ENCODE data around the gene PLAGL2. TPM values are rescaled to one million over a fixed set of nuclear protein-coding genes. Genes with fewer than 3 reads are reported as not detected.

Gene PLAGL2
- total and polyA plus RNA-seq, 2 donors from 2014 or later = 3.8 to 9.2 TPM

DNA sequence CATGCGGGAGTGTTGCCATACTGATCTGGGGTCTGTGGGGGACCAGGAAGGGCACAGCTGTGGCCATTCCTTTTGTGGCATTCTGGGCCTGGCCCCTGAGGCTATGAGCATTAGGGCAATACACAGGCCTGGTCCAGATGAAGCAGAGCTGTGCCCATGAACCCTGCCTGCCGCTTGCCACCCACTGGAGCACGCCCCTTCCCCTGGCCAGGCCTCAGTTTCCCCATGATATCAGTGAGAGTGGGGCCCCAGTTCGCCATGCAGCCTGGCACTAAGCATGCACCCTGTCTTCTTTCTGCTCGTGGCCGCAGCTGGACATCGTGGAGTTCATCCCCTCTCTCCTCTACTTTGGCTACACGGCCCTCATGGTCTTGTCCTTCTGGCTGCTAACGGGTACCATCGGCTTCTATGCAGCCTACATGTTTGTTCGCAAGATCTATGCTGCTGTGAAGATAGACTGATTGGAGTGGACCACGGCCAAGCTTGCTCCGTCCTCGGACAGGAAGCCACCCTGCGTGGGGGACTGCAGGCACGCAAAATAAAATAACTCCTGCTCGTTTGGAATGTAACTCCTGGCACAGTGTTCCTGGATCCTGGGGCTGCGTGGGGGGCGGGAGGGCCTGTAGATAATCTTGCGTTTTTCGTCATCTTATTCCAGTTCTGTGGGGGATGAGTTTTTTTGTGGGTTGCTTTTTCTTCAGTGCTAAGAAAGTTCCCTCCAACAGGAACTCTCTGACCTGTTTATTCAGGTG is 42.4 kb downstream of the PLAGL2 start:
- no peak overlapping the region for H3K27ac ChIP-seq (ENCODE audit: low read depth in 2 of 2, low read length in 2 of 2)
- H3K9ac ChIP-seq (ENCODE audit: low read length in 3 of 3) = no peak overlapping the region
- FAIRE-seq (no peak), DNase-seq (no peak)
- H3K27me3 ChIP-seq (ENCODE audit: control insufficient read depth, insufficient read depth, low read length) = no peaks in the 10 kb centered on the region
- intact Hi-C loops (cut with DNase I) = no loop called here
- TF ChIP-seq, protein P1, sequence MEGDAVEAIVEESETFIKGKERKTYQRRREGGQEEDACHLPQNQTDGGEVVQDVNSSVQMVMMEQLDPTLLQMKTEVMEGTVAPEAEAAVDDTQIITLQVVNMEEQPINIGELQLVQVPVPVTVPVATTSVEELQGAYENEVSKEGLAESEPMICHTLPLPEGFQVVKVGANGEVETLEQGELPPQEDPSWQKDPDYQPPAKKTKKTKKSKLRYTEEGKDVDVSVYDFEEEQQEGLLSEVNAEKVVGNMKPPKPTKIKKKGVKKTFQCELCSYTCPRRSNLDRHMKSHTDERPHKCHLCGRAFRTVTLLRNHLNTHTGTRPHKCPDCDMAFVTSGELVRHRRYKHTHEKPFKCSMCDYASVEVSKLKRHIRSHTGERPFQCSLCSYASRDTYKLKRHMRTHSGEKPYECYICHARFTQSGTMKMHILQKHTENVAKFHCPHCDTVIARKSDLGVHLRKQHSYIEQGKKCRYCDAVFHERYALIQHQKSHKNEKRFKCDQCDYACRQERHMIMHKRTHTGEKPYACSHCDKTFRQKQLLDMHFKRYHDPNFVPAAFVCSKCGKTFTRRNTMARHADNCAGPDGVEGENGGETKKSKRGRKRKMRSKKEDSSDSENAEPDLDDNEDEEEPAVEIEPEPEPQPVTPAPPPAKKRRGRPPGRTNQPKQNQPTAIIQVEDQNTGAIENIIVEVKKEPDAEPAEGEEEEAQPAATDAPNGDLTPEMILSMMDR (IDR thresholded peaks at IDR 0.05; ENCODE audit: borderline replicate concordance, extremely low read depth, insufficient read depth) = no peak
- no peaks in the 10 kb centered on the region for H3K9me3 ChIP-seq (ENCODE audit: control insufficient read depth in 2 of 3, insufficient read depth in 1 of 3, low read length in 3 of 3)
- H3K36me3 ChIP-seq (ENCODE audit: control insufficient read depth in 2 of 3, insufficient read depth in 3 of 3, low read length in 3 of 3) = peaks cover 3 to 26% (median 22%) of the 10 kb centered on the region in 3 donors
- H3K4me3 ChIP-seq (ENCODE audit: low read length in 3 of 3) = no peak overlapping the region
- peaks cover 2 to 3% (median 3%) of the 10 kb centered on the region in 3 donors for H3K4me1 ChIP-seq (ENCODE audit: control insufficient read depth in 2 of 3, insufficient read depth in 2 of 3, low read depth in 1 of 3, low read length in 3 of 3)

DNA sequence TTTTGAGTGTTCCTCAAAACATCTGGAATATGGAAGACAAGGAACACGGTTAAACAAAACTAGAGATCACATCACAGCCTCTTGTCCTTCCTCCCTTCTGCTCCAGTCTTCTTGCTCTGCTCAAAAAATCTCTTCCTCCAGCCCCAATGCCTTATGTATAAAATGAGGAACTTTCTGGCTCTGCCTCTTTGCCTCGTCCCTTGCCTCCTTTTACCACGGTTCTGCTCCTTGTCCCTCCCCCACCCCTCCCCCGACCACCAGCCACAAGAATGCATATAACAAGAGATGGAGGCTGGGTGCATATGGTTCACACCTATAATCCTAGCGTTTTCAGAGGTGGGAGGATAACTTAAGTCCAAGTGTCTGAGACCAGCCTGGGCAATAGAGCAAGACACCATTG is 43.6 kb downstream of the PLAGL2 start:
- Histone ChIP-seq H3K4me1 (ENCODE audit: control insufficient read depth in 2 of 3, insufficient read depth in 2 of 3, low read depth in 1 of 3, low read length in 3 of 3) (peaks cover 0 to 3% (median 2%) of the 10 kb centered on the region in 3 donors), H3K9me3 (ENCODE audit: control insufficient read depth in 2 of 3, insufficient read depth in 1 of 3, low read length in 3 of 3) (no peaks in the 10 kb centered on the region), H3K27ac (ENCODE audit: low read depth in 2 of 2, low read length in 2 of 2) (no peak overlapping the region), H3K36me3 (ENCODE audit: control insufficient read depth in 2 of 3, insufficient read depth in 3 of 3, low read length in 3 of 3) (peaks cover 10 to 35% (median 34%) of the 10 kb centered on the region in 3 donors), H3K9ac (ENCODE audit: low read length in 3 of 3) (no peak overlapping the region), H3K27me3 (ENCODE audit: control insufficient read depth, insufficient read depth, low read length) (no peaks in the 10 kb centered on the region), H3K4me3 (ENCODE audit: low read length in 3 of 3) (no peak overlapping the region)
- DNase-seq = no peak
- no peak for FAIRE-seq
- intact Hi-C loops (cut with DNase I) = no loop called here
- TF ChIP-seq, protein P1 (IDR thresholded peaks at IDR 0.05; ENCODE audit: borderline replicate concordance, extremely low read depth, insufficient read depth) = no peak

DNA sequence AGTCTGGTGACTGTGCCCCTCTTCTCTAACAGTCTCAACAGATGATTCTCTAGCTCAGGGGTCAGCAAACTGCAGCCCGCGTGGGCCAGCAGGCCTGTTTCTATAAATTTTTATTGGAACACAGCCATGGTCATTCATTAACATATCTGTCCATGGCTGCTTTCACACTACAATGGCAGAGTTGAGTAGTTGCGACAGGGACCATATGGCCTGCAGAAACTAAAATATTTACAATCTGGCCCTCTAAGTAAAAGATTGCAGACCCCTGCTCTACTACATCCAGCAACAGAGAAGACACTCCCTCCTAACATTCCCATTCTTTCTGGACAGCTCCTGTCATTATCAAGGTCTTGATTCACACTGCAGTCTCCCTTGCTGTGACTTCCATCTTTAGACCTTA is 45.2 kb downstream of the PLAGL2 start:
- DNase-seq = peak in 2 of 5 donors; percentile 48 to 58
- Histone ChIP-seq H3K27me3 (ENCODE audit: control insufficient read depth, insufficient read depth, low read length) (no peaks in the 10 kb centered on the region), H3K27ac (ENCODE audit: low read depth in 2 of 2, low read length in 2 of 2) (no peak overlapping the region), H3K36me3 (ENCODE audit: control insufficient read depth in 2 of 3, insufficient read depth in 3 of 3, low read length in 3 of 3) (peaks cover 14 to 45% (median 36%) of the 10 kb centered on the region in 3 donors), H3K4me1 (ENCODE audit: control insufficient read depth in 2 of 3, insufficient read depth in 2 of 3, low read depth in 1 of 3, low read length in 3 of 3) (no peaks in the 10 kb centered on the region), H3K9ac (ENCODE audit: low read length in 3 of 3) (no peak overlapping the region), H3K9me3 (ENCODE audit: control insufficient read depth in 2 of 3, insufficient read depth in 1 of 3, low read length in 3 of 3) (no peaks in the 10 kb centered on the region), H3K4me3 (ENCODE audit: low read length in 3 of 3) (no peak overlapping the region)
- TF ChIP-seq, protein P1 (IDR thresholded peaks at IDR 0.05; ENCODE audit: borderline replicate concordance, extremely low read depth, insufficient read depth) = no peak
- FAIRE-seq = no peak
- intact Hi-C loops (cut with DNase I) = no loop called here
